B cell (primary cell): ENCODE results near the gene TIFAB.

Experiments used
- CTCF ChIP-seq: fragments of 200-600 bp; IDR thresholded peaks from one replicate; pipeline ENCODE4 v1.8.0; 2022; ENCODE audit warnings: antibody characterized with exemption, mild to moderate bottlenecking
- EZH2 ChIP-seq: IDR thresholded peaks from 2 replicates; pipeline ENCODE4 v1.6.1; 2012; ENCODE audit warnings: borderline replicate concordance, low read depth, mild to moderate bottlenecking, moderate library complexity, low read length; ENCODE audit not compliant: insufficient read depth, poor library complexity, severe bottlenecking

GRCh38 chr5:135444360-135444759, 7.8 kb downstream of the TIFAB start:
- no peak for TF ChIP-seq CTCF
- no peak for TF ChIP-seq EZH2
